Bronchial smooth muscle cell (primary cell): ENCODE results near the gene ZNF579. TPM values are rescaled to one million over a fixed set of nuclear protein-coding genes. Genes with fewer than 3 reads are reported as not detected.

Experiments
- total RNA-seq: library from RNA; depleted of rRNA; stranded (reverse); fragments of >200 nt; gene quantifications from 2 replicates; pipeline ENCODE4 v1.2.1, GENCODE V29; 2014

The ZNF579 gene
- 1.6 and 2.0 TPM in 2 replicates for total RNA-seq

GRCh38 chr19:55580628-55581144 lies at the start of gene ZNF579:
Gene ZNF579 (minus strand): TSS chr19:55580848. CDS start chr19:55579639, 1,209 bp downstream.

GRCh38 chr19:55624109-55625003 lies 43.7 kb upstream of the ZNF579 start, which contains the start of gene ZNF784:
Gene ZNF784 (minus strand): TSS chr19:55624566. CDS start chr19:55624561, 5 bp downstream.

GRCh38 chr19:55605637-55606470 lies 25.2 kb upstream of the ZNF579 start, which contains the start of gene ZNF865:
Gene ZNF865 (plus strand): TSS chr19:55605647. CDS start chr19:55613619, 7,972 bp downstream.

GRCh38 chr19:55599842-55600661 lies 19.4 kb upstream of the ZNF579 start, which contains the start of gene ZNF524:
Gene ZNF524 (plus strand): TSS chr19:55600288. CDS start chr19:55602113, 1,825 bp downstream.

GRCh38 chr19:55599468-55599841 lies 18.8 kb upstream of the ZNF579 start, which contains the start of gene FIZ1:
Gene FIZ1 (minus strand): TSS chr19:55599517. CDS start chr19:55597865, 1,652 bp downstream.

GRCh38 chr19:55545443-55545842 lies 35.2 kb downstream of the ZNF579 start, which contains the start of gene SBK3:
Gene SBK3 (minus strand): TSS chr19:55545543. CDS start chr19:55545543, 0 bp downstream.

GRCh38 chr19:55536951-55537740 lies 43.5 kb downstream of the ZNF579 start, which contains the start of gene SBK2:
Gene SBK2 (minus strand): TSS chr19:55537133. CDS start chr19:55536294, 839 bp downstream.

Other genes starting within 250 kb of the ZNF579 start
- gene KMT5C, start 241.0 kb downstream of the ZNF579 start, total RNA-seq: 7.1 and 10.3 TPM in 2 replicates
- gene COX6B2, start 226.1 kb downstream of the ZNF579 start, total RNA-seq: 0.16 TPM in 1 of 2 replicates, not detected in the other
- not detected in 2 replicates for gene GARIN5B, start 217.6 kb downstream of the ZNF579 start, total RNA-seq
- 0.94 and 1.6 TPM in 2 replicates for gene IL11, start 210.4 kb downstream of the ZNF579 start, total RNA-seq
- 0.47 TPM in 1 of 2 replicates, not detected in the other for gene TMEM190, start 204.0 kb downstream of the ZNF579 start, total RNA-seq
- gene TMEM238, start 196.6 kb downstream of the ZNF579 start, total RNA-seq: 0.16 TPM in 1 of 2 replicates, not detected in the other
- 202 and 304 TPM in 2 replicates for gene RPL28, start 194.9 kb downstream of the ZNF579 start, total RNA-seq
- 8.6 and 20.3 TPM in 2 replicates for gene UBE2S, start 173.1 kb downstream of the ZNF579 start, total RNA-seq
- not detected in 2 replicates for gene SHISA7, start 137.5 kb downstream of the ZNF579 start, total RNA-seq
- gene ISOC2, start 119.2 kb downstream of the ZNF579 start, total RNA-seq: 38.8 and 58.3 TPM in 2 replicates
- not detected in 2 replicates for gene C19orf85, start 116.1 kb downstream of the ZNF579 start, total RNA-seq
- 0.47 and 0.69 TPM in 2 replicates for gene ZNF628, start 104.2 kb downstream of the ZNF579 start, total RNA-seq
- gene NAT14, start 95.7 kb downstream of the ZNF579 start, total RNA-seq: 9.2 and 16.2 TPM in 2 replicates
- 3.9 and 13.1 TPM in 2 replicates for gene SSC5D, start 92.4 kb downstream of the ZNF579 start, total RNA-seq
- gene SBK2, start 43.7 kb downstream of the ZNF579 start, total RNA-seq: not detected in 2 replicates
- 0.16 TPM in 1 of 2 replicates, not detected in the other for gene SBK3, start 35.3 kb downstream of the ZNF579 start, total RNA-seq
- 0.95 and 2.1 TPM in 2 replicates for gene FIZ1, start 18.7 kb upstream of the ZNF579 start, total RNA-seq
- 12.1 and 13.2 TPM in 2 replicates for gene ZNF524, start 19.4 kb upstream of the ZNF579 start, total RNA-seq
- 0.34 and 0.63 TPM in 2 replicates for gene ZNF865, start 24.8 kb upstream of the ZNF579 start, total RNA-seq
- gene ZNF784, start 43.7 kb upstream of the ZNF579 start, total RNA-seq: 5.0 and 5.8 TPM in 2 replicates
- 4.4 and 5.7 TPM in 2 replicates for gene ZNF580, start 60.2 kb upstream of the ZNF579 start, total RNA-seq
- gene ZNF581, start 62.8 kb upstream of the ZNF579 start, total RNA-seq: 29.1 and 32.2 TPM in 2 replicates
- gene CCDC106, start 67.4 kb upstream of the ZNF579 start, total RNA-seq: 3.9 and 7.3 TPM in 2 replicates
- 72.3 and 77.7 TPM in 2 replicates for gene U2AF2, start 74.2 kb upstream of the ZNF579 start, total RNA-seq
- gene EPN1, start 94.4 kb upstream of the ZNF579 start, total RNA-seq: 56.9 and 61.7 TPM in 2 replicates
- not detected in 2 replicates for gene NLRP9, start 157.6 kb upstream of the ZNF579 start, total RNA-seq
- gene RFPL4A, start 178.2 kb upstream of the ZNF579 start, total RNA-seq: not detected in 2 replicates
- not detected in 2 replicates for gene RFPL4AL1, start 188.3 kb upstream of the ZNF579 start, total RNA-seq